CD14-positive monocyte (primary cell): Measurements from ENCODE around the gene FIS1. TPM values are rescaled to one million over a fixed set of nuclear protein-coding genes. Genes with fewer than 3 reads are reported as not detected.
A peak's percentile ranks its signal among the peaks of the same experiment; 100 is the strongest.
"Not testable (repeated sequence)": the region's sequence is repeated elsewhere in the genome, so short reads cannot be mapped to it uniquely, and the experiment has no call there.

Experiments used
- DNase-seq, 3 donors: peaks; one replicate each; pipeline ENCODE4 v3.0.0-alpha.2; 2011 to 2022
- H2AFZ ChIP-seq: 2 replicates; pipeline ENCODE4 v1.6.0; 2012; ENCODE audit warnings: mild to moderate bottlenecking, low read depth, low read length, inconsistent platforms; ENCODE audit not compliant: insufficient read depth, poor library complexity, severe bottlenecking
- H3K27ac ChIP-seq, 2 donors: 1 replicate in 1 of 2; 2 replicates in 1 of 2; pipeline ENCODE4 v1.5.1; 2012 to 2013; ENCODE audit warnings: low read length in 2 of 2, control low read depth in 1 of 2, inconsistent platforms in 1 of 2, low read depth in 1 of 2, mild to moderate bottlenecking in 1 of 2
- H3K27me3 ChIP-seq, 2 donors: one replicate each; pipeline versions ENCODE4 v1.6.0 to v1.6.1; 2011 to 2013; ENCODE audit warnings: low read length in 2 of 2; ENCODE audit not compliant: control insufficient read depth in 2 of 2, insufficient read depth in 2 of 2
- H3K36me3 ChIP-seq, 2 donors: replicated peaks in 1 of 2; 1 replicate in 1 of 2; 2 replicates in 1 of 2; pipeline versions ENCODE4 v1.5.1 to v1.6.1; 2012 to 2013; ENCODE audit warnings: low read length in 2 of 2, control low read depth in 1 of 2, inconsistent platforms in 1 of 2, mild to moderate bottlenecking in 1 of 2; ENCODE audit not compliant: insufficient read depth in 2 of 2, control insufficient read depth in 1 of 2
- H3K4me1 ChIP-seq, 2 donors: 1 replicate in 1 of 2; 2 replicates in 1 of 2; pipeline versions ENCODE4 v1.5.1 to v1.6.1; 2012 to 2013; ENCODE audit warnings: low read length in 2 of 2, control low read depth in 1 of 2, inconsistent platforms in 1 of 2, mild to moderate bottlenecking in 1 of 2, moderate library complexity in 1 of 2; ENCODE audit not compliant: insufficient read depth in 2 of 2, control insufficient read depth in 1 of 2
- H3K4me2 ChIP-seq: replicated peaks from 2 replicates; pipeline ENCODE3; 2012; ENCODE audit warnings: low read length, moderate library complexity, mild to moderate bottlenecking; ENCODE audit not compliant: poor library complexity, severe bottlenecking; ENCODE audit errors: extremely low read depth
- H3K4me3 ChIP-seq, 3 experiments: fragments of 200-600 bp in 1 of 3; sonication (generic) in 1 of 3; replicated peaks in 1 of 3; 1 replicate in 2 of 3; 2 replicates in 1 of 3; pipeline ENCODE4 v1.5.1; 2011 to 2013; ENCODE audit warnings: low read length in 3 of 3, mild to moderate bottlenecking in 3 of 3, control low read depth in 2 of 3, low read depth in 2 of 3, inconsistent platforms in 1 of 3, moderate library complexity in 1 of 3
- H3K79me2 ChIP-seq: 2 replicates; pipeline ENCODE4 v1.6.0; 2012; ENCODE audit warnings: mild to moderate bottlenecking, control low read depth, inconsistent platforms, low read length, moderate library complexity; ENCODE audit not compliant: insufficient read depth
- H3K9ac ChIP-seq: 2 replicates; pipeline ENCODE4 v1.6.0; 2017; ENCODE audit warnings: low read length, mild to moderate bottlenecking; ENCODE audit not compliant: insufficient read depth, poor library complexity, severe bottlenecking
- H3K9me3 ChIP-seq, 2 donors: replicated peaks in 1 of 2; 1 replicate in 1 of 2; 2 replicates in 1 of 2; pipeline versions ENCODE4 v1.5.1 to v1.6.1; 2012 to 2013; ENCODE audit warnings: low read length in 2 of 2, control low read depth in 1 of 2; ENCODE audit not compliant: control insufficient read depth in 1 of 2, insufficient read depth in 1 of 2
- H4K20me1 ChIP-seq: 2 replicates; pipeline ENCODE4 v1.6.0; 2012; ENCODE audit warnings: mild to moderate bottlenecking, low read length, control low read depth, moderate library complexity; ENCODE audit not compliant: insufficient read depth
- H3K27ac Mint-ChIP-seq, 7 donors: one replicate each; pipeline ENCODE4 v1.8.0; 2020; ENCODE audit warnings: mild to moderate bottlenecking in 7 of 7, mixed read lengths in 7 of 7, moderate library complexity in 6 of 7, inconsistent platforms in 2 of 7
- H3K27me3 Mint-ChIP-seq, 3 donors: one replicate each; pipeline ENCODE4 v1.8.0; 2021 to 2022; ENCODE audit warnings: low read depth in 3 of 3, mild to moderate bottlenecking in 3 of 3, mixed read lengths in 3 of 3, moderate library complexity in 3 of 3, inconsistent platforms in 1 of 3
- H3K36me3 Mint-ChIP-seq, 2 donors: one replicate each; pipeline ENCODE4 v1.8.0; 2020; ENCODE audit warnings: mixed read lengths in 2 of 2, inconsistent platforms in 1 of 2, mild to moderate bottlenecking in 1 of 2
- H3K4me1 Mint-ChIP-seq: one replicate; pipeline ENCODE4 v1.8.0; 2020; ENCODE audit warnings: mild to moderate bottlenecking, mixed read lengths
- H3K4me3 Mint-ChIP-seq, 2 donors: one replicate each; pipeline ENCODE4 v1.8.0; 2020; ENCODE audit warnings: mild to moderate bottlenecking in 2 of 2, mixed read lengths in 2 of 2, moderate library complexity in 1 of 2
- H3K9me3 Mint-ChIP-seq, 7 donors: one replicate each; pipeline ENCODE4 v1.8.0; 2020 to 2022; ENCODE audit warnings: mixed read lengths in 7 of 7, mild to moderate bottlenecking in 6 of 7, moderate library complexity in 6 of 7, inconsistent platforms in 2 of 7
- CTCF ChIP-seq: fragments of 200-600 bp; IDR thresholded peaks from one replicate; pipeline ENCODE4 v1.8.0; 2022; ENCODE audit warnings: antibody characterized with exemption, mild to moderate bottlenecking
- WGBS: methylation state at CpG from one replicate; pipeline ENCODE4 v1.1.5; 2013; ENCODE audit warnings: missing lambda C conversion rate; ENCODE audit not compliant: insufficient coverage; 5-methylcytosine and 5-hydroxymethylcytosine counted together
- intact Hi-C, 2 donors: fragments of 100-400 bp; cut with micrococcal nuclease; formaldehyde crosslinking; loops; one replicate each; pipeline versions ENCODE4 v1.15.0 to v1.15.1; 2023
- polyA plus RNA-seq, 3 donors: library from polyadenylated mRNA; depleted of rRNA in 1 of 3; unstranded in 2 of 3; stranded (reverse) in 1 of 3; fragments of 300-500 nt in 2 of 3; fragments of >200 nt in 1 of 3; fragmentation: Illumina TruSeq in 2 of 3; gene quantifications; 1 replicate in 2 of 3; 2 replicates in 1 of 3; pipeline ENCODE4 v1.2.3, GENCODE V29; 2012 to 2021

Gene FIS1
- polyA plus RNA-seq, 3 donors = 152 to 198 (median 195) TPM

GRCh38 chr7:101290186-101291037 is 45.5 kb upstream of the FIS1 start:
- H3K9ac ChIP-seq, H3K4me3 ChIP-seq, H4K20me1 ChIP-seq, H3K4me1 ChIP-seq, H3K36me3 Mint-ChIP-seq, intact Hi-C loops, H3K79me2 ChIP-seq, H3K4me2 ChIP-seq, H3K36me3 ChIP-seq, H2AFZ ChIP-seq, H3K9me3 ChIP-seq, H3K27ac ChIP-seq, H3K27ac Mint-ChIP-seq: not testable (repeated sequence)
- peak; percentile 6 to 32 (median 22) for DNase-seq
- peak; percentile 82 for TF ChIP-seq CTCF
- Mint-ChIP-seq H3K27me3 (peaks cover 21 to 53% (median 32%) of the 10 kb centered on the region in 3 donors), H3K9me3 (peaks cover 6 to 16% (median 9%) of the 10 kb centered on the region in 7 donors), H3K4me3 (peak overlapping the region in 1 of 2 donors; percentile 36), H3K4me1 (peaks cover 22% of the 10 kb centered on the region)
- WGBS = 28% methylated on average over 15 of the region's 18 CpGs
- H3K27me3 ChIP-seq = peaks cover 2 to 12% of the 10 kb centered on the region in 2 donors

GRCh38 chr7:101289687-101290086 is 44.8 kb upstream of the FIS1 start:
- not testable (repeated sequence) for H3K27ac ChIP-seq, H3K9ac ChIP-seq, H3K79me2 ChIP-seq, H3K9me3 ChIP-seq, H3K27ac Mint-ChIP-seq, H3K36me3 ChIP-seq, H4K20me1 ChIP-seq, H3K36me3 Mint-ChIP-seq, DNase-seq, H3K4me3 Mint-ChIP-seq, H3K4me3 ChIP-seq, H2AFZ ChIP-seq, H3K4me2 ChIP-seq, H3K4me1 ChIP-seq
- peaks cover 2 to 12% of the 10 kb centered on the region in 2 donors for H3K27me3 ChIP-seq
- Mint-ChIP-seq H3K9me3 (peaks cover 6 to 15% (median 9%) of the 10 kb centered on the region in 7 donors), H3K27me3 (peaks cover 20 to 48% (median 26%) of the 10 kb centered on the region in 3 donors), H3K4me1 (peaks cover 25% of the 10 kb centered on the region)
- WGBS = 86% methylated on average over 2 of the region's 4 CpGs
- intact Hi-C loops = loop anchor here (10.0 kb wide), 1 partner anchor 145 kb away; no protein-coding TSS in a partner anchor
